Measurements from ENCODE around the gene TRAPPC5. TPM values are rescaled to one million over a fixed set of nuclear protein-coding genes. Genes with fewer than 3 reads are reported as not detected.
A peak's percentile ranks its signal among the peaks of the same experiment; 100 is the strongest.

Gene TRAPPC5
- polyA plus RNA-seq, 1 of the 3 experiments (the other 2 are of a cell fraction) = 49.4 TPM

DNA sequence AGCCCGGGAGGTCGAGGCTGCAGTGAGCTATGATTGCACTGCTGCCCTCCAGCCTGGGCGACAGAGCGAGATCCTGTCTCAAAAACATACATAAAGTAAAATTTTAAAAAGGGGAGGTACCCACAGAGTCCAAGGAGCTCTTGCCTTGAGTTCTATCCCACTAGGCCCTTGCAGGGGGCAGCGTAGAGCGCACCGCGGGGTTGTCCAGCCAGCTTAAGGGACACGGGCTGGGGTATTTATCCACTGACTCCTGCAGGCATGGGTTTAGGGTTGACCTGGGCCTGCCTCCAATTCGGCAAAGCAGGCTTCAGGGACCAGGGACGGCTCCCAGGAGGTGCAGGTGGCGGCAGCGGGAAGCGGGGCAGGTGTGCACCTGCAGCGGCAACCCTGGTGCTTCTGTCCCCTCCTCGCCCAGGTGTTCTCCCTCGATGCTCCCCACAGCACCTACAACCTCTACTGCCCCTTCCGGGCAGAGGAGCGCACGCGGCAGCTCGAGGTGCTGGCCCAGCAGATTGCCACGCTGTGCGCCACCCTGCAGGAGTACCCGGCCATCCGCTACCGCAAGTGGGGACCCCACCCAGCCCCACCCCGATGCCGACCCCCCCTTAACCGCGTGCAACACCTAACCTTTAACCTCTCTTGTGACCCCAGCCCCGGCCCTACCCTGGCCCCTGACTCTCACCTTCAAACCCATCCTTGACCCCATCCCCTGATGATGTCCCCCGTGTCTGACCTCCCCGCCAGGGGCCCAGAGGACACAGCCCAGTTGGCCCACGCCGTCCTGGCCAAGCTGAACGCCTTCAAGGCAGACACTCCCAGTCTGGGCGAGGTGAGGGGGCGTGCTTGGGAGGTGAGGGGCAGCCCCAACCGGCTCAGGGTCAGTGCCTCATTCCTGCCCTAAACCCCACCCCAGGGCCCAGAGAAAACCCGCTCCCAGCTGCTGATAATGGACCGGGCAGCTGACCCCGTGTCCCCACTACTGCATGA is 39.0 kb upstream of the TRAPPC5 start:
- no peaks in the 10 kb centered on the region; a peak in 1 of 4 replicates for H3K4me1 ChIP-seq (ENCODE audit: control insufficient read depth in 1 of 2, insufficient read depth in 2 of 2, low read depth in 1 of 2, low read length in 1 of 2)
- H3K4me2 ChIP-seq = no peak overlapping the region
- H3K9ac ChIP-seq = no peak overlapping the region
- H3K9me3 ChIP-seq = no peaks in the 10 kb centered on the region
- ChIA-PET POLR2A (interaction anchor here (1.0 to 1.4 kb wide), 2 partner anchors 12 kb away, joined by 3 to 6 read pairs; partner anchors contain the start of genes PET100 and XAB2), CTCF (interaction anchor here (0.6 to 1.3 kb wide), 5 partner anchors 39 to 540 kb away, joined by 3 to 4 read pairs (median 3); partner anchors contain the start of gene TRAPPC5)
- H2AFZ ChIP-seq (ENCODE audit: low read depth) = no peak overlapping the region
- WGBS (ENCODE audit: low lambda C conversion rate) = 30% methylated on average over 20 of the region's 43 CpGs
- no peaks in the 10 kb centered on the region for H3K36me3 ChIP-seq (replicated peaks in 1 of 2; ENCODE audit: control insufficient read depth in 1 of 2, insufficient read depth in 2 of 2, low read length in 1 of 2)
- no peaks in the 10 kb centered on the region for H3K9me2 ChIP-seq
- H3K79me2 ChIP-seq (ENCODE audit: insufficient read depth) = no peaks in the 10 kb centered on the region
- no peak overlapping the region for H3K27ac ChIP-seq (ENCODE audit: low read depth in 2 of 2, low read length in 1 of 2)
- peaks cover 33% of the 10 kb centered on the region for H3K27me3 ChIP-seq (ENCODE audit: insufficient read depth)
- no peaks in the 10 kb centered on the region for H4K20me1 ChIP-seq (ENCODE audit: insufficient read depth)
- H3F3A ChIP-seq (replicated peaks; ENCODE audit: insufficient read depth) = peaks cover 4% of the 10 kb centered on the region
- DNase-seq = no peak
- no peak overlapping the region for H3K4me3 ChIP-seq (ENCODE audit: low read depth in 2 of 2, low read length in 1 of 2)
- TF ChIP-seq, protein P1, sequence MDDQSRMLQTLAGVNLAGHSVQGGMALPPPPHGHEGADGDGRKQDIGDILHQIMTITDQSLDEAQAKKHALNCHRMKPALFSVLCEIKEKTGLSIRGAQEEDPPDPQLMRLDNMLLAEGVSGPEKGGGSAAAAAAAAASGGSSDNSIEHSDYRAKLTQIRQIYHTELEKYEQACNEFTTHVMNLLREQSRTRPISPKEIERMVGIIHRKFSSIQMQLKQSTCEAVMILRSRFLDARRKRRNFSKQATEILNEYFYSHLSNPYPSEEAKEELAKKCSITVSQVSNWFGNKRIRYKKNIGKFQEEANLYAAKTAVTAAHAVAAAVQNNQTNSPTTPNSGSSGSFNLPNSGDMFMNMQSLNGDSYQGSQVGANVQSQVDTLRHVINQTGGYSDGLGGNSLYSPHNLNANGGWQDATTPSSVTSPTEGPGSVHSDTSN (IDR thresholded peaks at IDR 0.05) = no peak
- TF ChIP-seq, protein P2, sequence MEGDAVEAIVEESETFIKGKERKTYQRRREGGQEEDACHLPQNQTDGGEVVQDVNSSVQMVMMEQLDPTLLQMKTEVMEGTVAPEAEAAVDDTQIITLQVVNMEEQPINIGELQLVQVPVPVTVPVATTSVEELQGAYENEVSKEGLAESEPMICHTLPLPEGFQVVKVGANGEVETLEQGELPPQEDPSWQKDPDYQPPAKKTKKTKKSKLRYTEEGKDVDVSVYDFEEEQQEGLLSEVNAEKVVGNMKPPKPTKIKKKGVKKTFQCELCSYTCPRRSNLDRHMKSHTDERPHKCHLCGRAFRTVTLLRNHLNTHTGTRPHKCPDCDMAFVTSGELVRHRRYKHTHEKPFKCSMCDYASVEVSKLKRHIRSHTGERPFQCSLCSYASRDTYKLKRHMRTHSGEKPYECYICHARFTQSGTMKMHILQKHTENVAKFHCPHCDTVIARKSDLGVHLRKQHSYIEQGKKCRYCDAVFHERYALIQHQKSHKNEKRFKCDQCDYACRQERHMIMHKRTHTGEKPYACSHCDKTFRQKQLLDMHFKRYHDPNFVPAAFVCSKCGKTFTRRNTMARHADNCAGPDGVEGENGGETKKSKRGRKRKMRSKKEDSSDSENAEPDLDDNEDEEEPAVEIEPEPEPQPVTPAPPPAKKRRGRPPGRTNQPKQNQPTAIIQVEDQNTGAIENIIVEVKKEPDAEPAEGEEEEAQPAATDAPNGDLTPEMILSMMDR (IDR thresholded peaks at IDR 0.05) = peak; percentile 12; the same call in 1 of the 2 replicates

DNA sequence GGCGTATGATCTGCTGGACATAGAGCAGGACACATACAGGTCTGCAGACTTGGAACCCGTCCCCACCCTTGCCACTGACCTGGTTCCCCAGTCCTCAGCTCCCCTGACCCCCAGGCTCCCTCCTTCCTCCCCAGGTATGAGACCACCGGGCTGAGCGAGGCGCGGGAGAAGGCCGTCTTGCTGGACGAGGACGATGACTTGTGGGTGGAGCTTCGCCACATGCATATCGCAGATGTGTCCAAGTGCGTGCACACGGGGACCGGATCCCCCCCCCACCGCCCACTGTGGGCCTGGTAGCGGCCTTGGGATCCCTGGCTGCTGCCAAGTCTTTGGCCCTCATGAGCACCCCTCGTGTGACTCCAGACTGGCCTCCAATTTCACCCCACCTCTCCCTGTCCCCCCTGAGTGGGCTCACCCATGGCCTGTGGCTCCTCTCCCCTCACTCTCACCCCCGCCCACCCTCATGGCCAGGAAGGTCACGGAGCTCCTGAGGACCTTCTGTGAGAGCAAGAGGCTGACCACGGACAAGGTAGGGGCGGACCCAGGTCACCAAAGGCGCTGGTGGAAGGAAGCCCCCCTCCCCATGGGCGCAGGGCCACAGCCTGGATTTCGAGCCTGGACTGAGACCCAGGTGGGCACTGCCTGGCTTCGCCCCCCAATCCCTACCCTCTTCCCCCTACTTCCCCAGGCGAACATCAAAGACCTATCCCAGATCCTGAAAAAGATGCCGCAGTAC is 38.2 kb upstream of the TRAPPC5 start:
- Histone ChIP-seq H3K9me2 (no peaks in the 10 kb centered on the region), H3K9me3 (no peaks in the 10 kb centered on the region), H3K27ac (ENCODE audit: low read depth in 2 of 2, low read length in 1 of 2) (no peak overlapping the region), H3F3A (replicated peaks; ENCODE audit: insufficient read depth) (peaks cover 4% of the 10 kb centered on the region), H4K20me1 (ENCODE audit: insufficient read depth) (no peaks in the 10 kb centered on the region), H3K27me3 (ENCODE audit: insufficient read depth) (peaks cover 33% of the 10 kb centered on the region), H3K79me2 (ENCODE audit: insufficient read depth) (no peaks in the 10 kb centered on the region), H3K9ac (no peak overlapping the region), H3K4me3 (ENCODE audit: low read depth in 2 of 2, low read length in 1 of 2) (no peak overlapping the region), H3K4me1 (ENCODE audit: control insufficient read depth in 1 of 2, insufficient read depth in 2 of 2, low read depth in 1 of 2, low read length in 1 of 2) (no peaks in the 10 kb centered on the region), H3K36me3 (replicated peaks in 1 of 2; ENCODE audit: control insufficient read depth in 1 of 2, insufficient read depth in 2 of 2, low read length in 1 of 2) (no peaks in the 10 kb centered on the region), H2AFZ (ENCODE audit: low read depth) (no peak overlapping the region), H3K4me2 (no peak overlapping the region)
- POLR2A ChIA-PET = interaction anchor here (1.4 kb wide), 1 partner anchor 13 kb away, joined by 6 read pairs; the partner anchor contains the start of genes PET100 and XAB2
- DNase-seq = no peak
- WGBS (ENCODE audit: low lambda C conversion rate) = 42% methylated on average over 14 of the region's 27 CpGs
- CTCF ChIA-PET = interaction anchor here (1.0 to 1.3 kb wide), 3 partner anchors 38 to 158 kb away, joined by 3 to 4 read pairs (median 3); partner anchors contain the start of gene TRAPPC5
- TF ChIP-seq TCF12 (IDR thresholded peaks at IDR 0.05) (no peak), FOXM1 (IDR thresholded peaks at IDR 0.05; ENCODE audit: low read depth) (no peak), NFIC (IDR thresholded peaks at IDR 0.05; ENCODE audit: borderline replicate concordance) (no peak), SMC3 (IDR thresholded peaks at IDR 0.05; ENCODE audit: low read depth, low read length) (no peak), GABPA (IDR thresholded peaks at IDR 0.05; ENCODE audit: low read depth) (no peak), EZH2phosphoT487 (IDR thresholded peaks at IDR 0.05; ENCODE audit: borderline replicate concordance, low read depth) (no peak), RXRA (IDR thresholded peaks at IDR 0.05; ENCODE audit: borderline replicate concordance, low read depth) (no peak), FOSL2 (IDR thresholded peaks at IDR 0.05; ENCODE audit: borderline replicate concordance, low read depth) (no peak), POLR2AphosphoS5 (IDR thresholded peaks at IDR 0.05; ENCODE audit: low read depth, low read length) (no peak), EP300 (IDR thresholded peaks at IDR 0.05; ENCODE audit: borderline replicate concordance in 1 of 2, low read depth in 1 of 2, low read length in 1 of 2) (no peak)
- TF ChIP-seq, protein P1 (IDR thresholded peaks at IDR 0.05) = no peak
- TF ChIP-seq, protein P3, sequence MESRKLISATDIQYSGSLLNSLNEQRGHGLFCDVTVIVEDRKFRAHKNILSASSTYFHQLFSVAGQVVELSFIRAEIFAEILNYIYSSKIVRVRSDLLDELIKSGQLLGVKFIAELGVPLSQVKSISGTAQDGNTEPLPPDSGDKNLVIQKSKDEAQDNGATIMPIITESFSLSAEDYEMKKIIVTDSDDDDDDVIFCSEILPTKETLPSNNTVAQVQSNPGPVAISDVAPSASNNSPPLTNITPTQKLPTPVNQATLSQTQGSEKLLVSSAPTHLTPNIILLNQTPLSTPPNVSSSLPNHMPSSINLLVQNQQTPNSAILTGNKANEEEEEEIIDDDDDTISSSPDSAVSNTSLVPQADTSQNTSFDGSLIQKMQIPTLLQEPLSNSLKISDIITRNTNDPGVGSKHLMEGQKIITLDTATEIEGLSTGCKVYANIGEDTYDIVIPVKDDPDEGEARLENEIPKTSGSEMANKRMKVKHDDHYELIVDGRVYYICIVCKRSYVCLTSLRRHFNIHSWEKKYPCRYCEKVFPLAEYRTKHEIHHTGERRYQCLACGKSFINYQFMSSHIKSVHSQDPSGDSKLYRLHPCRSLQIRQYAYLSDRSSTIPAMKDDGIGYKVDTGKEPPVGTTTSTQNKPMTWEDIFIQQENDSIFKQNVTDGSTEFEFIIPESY (IDR thresholded peaks at IDR 0.05; ENCODE audit: borderline replicate concordance, low read depth) = no peak
